ENCODE data around the gene GRIK3.

The GRIK3 gene

GRCh38 chr1:36885540-36886357 lies 148.6 kb downstream of the GRIK3 start:
- Histone ChIP-seq H3K27ac (ENCODE audit: low read depth, low read length) (no peak overlapping the region), H3K4me3 (ENCODE audit: low read depth, low read length) (no peak overlapping the region), H3K4me1 (ENCODE audit: control insufficient read depth, insufficient read depth, low read length, unreplicated experiment) (no peaks in the 10 kb centered on the region), H2AFZ (ENCODE audit: low read length, unreplicated experiment) (no peak overlapping the region), H3K27me3 (ENCODE audit: insufficient read depth, low read length) (no peaks in the 10 kb centered on the region), H3K36me3 (ENCODE audit: insufficient read depth, low read length) (no peaks in the 10 kb centered on the region), H3K79me2 (ENCODE audit: control insufficient read depth, insufficient read depth, low read length, unreplicated experiment) (no peaks in the 10 kb centered on the region)

- Histone ChIP-seq H3K36me3 (ENCODE audit: insufficient read depth, low read length) (no peaks in the 10 kb centered on the region), H3K79me2 (ENCODE audit: control insufficient read depth, insufficient read depth, low read length, unreplicated experiment) (no peaks in the 10 kb centered on the region), H3K4me1 (ENCODE audit: control insufficient read depth, insufficient read depth, low read length, unreplicated experiment) (no peaks in the 10 kb centered on the region), H2AFZ (ENCODE audit: low read length, unreplicated experiment) (no peak overlapping the region), H3K4me3 (ENCODE audit: low read depth, low read length) (no peak overlapping the region), H3K27me3 (ENCODE audit: insufficient read depth, low read length) (no peaks in the 10 kb centered on the region), H3K27ac (ENCODE audit: low read depth, low read length) (no peak overlapping the region)
Measured at GRCh38 chr1:36884801-36885200, 149.5 kb downstream of the GRIK3 start.

DNA sequence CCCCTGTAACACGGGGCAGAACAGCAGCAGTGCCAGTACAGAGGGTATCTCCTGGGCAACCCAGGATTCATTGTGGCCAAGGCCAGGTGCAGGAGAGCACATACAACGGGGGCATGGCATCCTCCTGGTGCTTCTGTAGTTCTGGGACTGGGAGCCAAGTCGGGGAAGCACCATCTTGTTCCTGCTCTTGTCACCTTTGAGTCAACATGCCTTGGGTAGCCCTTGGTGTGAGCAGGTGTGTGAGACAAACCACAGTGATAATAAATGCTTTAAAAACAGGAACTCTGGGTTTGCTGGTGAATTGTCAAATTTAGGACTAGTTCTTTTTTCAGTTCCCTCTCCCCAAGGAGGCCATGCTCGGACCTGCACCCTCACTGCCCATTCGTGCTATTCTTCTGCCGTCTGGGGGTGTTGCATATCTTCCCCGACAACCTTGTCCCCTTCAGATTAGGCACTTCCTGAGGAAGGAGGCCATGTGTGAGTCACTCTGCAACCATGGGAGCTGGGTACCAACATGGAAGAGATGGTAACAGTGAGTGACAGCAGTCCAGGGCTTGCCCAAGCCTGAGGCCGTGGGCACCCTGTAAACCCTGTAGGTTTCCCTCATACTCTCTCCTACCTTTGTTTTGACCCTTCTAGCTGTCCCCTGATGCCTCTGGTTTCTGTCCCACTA lies 150.2 kb downstream of the GRIK3 start:
- H3K4me3 ChIP-seq (ENCODE audit: low read depth, low read length): no peak overlapping the region
- no peak overlapping the region for H3K27ac ChIP-seq (ENCODE audit: low read depth, low read length)
- H3K4me1 ChIP-seq (ENCODE audit: control insufficient read depth, insufficient read depth, low read length, unreplicated experiment): no peaks in the 10 kb centered on the region
- H2AFZ ChIP-seq (ENCODE audit: low read length, unreplicated experiment): no peak overlapping the region
- H3K36me3 ChIP-seq (ENCODE audit: insufficient read depth, low read length): no peaks in the 10 kb centered on the region
- no peaks in the 10 kb centered on the region for H3K79me2 ChIP-seq (ENCODE audit: control insufficient read depth, insufficient read depth, low read length, unreplicated experiment)
- no peaks in the 10 kb centered on the region for H3K27me3 ChIP-seq (ENCODE audit: insufficient read depth, low read length)

GRCh38 chr1:36883315-36883949 lies 150.9 kb downstream of the GRIK3 start:
- Histone ChIP-seq H3K79me2 (ENCODE audit: control insufficient read depth, insufficient read depth, low read length, unreplicated experiment) (no peaks in the 10 kb centered on the region), H2AFZ (ENCODE audit: low read length, unreplicated experiment) (no peak overlapping the region), H3K4me1 (ENCODE audit: control insufficient read depth, insufficient read depth, low read length, unreplicated experiment) (no peaks in the 10 kb centered on the region), H3K27me3 (ENCODE audit: insufficient read depth, low read length) (no peaks in the 10 kb centered on the region), H3K36me3 (ENCODE audit: insufficient read depth, low read length) (no peaks in the 10 kb centered on the region), H3K27ac (ENCODE audit: low read depth, low read length) (no peak overlapping the region), H3K4me3 (ENCODE audit: low read depth, low read length) (no peak overlapping the region)

DNA sequence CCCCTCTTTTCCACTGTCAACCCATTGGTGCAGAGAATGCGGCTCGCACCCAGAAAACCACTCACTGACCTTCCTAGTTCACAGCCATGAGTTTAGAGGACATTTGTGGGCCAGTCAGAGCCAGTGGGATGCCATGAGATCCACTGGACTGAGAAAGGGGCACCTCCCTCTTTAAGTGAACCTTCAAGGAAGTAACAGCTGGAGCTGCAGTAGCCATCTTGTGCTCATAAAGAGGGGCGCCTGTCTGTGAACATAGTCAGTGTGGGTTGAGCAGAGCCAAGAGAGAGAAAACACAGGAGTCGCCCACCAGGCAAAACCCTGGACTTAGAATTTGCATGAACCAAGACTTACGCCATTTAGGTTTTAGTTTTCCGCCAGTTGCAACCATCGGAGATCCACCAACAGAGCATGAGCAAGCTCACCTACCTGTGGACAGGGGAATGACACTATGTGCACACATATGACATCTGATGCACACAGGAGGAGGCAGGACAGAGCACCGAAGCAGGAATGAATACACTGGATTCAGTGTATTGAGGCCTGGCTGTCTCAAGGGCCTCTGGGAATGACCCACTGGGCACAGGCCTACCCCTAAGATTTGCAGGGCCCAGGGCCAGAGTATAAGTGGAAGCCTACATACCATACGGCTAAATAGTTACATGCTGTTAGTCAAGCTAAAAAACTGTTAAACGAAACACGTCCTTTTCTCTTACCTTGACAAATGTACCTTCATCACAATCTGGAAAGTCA lies 151.6 kb downstream of the GRIK3 start:
- H2AFZ ChIP-seq (ENCODE audit: low read length, unreplicated experiment): no peak overlapping the region
- H3K36me3 ChIP-seq (ENCODE audit: insufficient read depth, low read length): no peaks in the 10 kb centered on the region
- no peaks in the 10 kb centered on the region for H3K4me1 ChIP-seq (ENCODE audit: control insufficient read depth, insufficient read depth, low read length, unreplicated experiment)
- no peak overlapping the region for H3K4me3 ChIP-seq (ENCODE audit: low read depth, low read length)
- H3K27ac ChIP-seq (ENCODE audit: low read depth, low read length): no peak overlapping the region
- H3K79me2 ChIP-seq (ENCODE audit: control insufficient read depth, insufficient read depth, low read length, unreplicated experiment): no peaks in the 10 kb centered on the region
- no peaks in the 10 kb centered on the region for H3K27me3 ChIP-seq (ENCODE audit: insufficient read depth, low read length)

GRCh38 chr1:36881541-36881940 lies 152.8 kb downstream of the GRIK3 start:
- Histone ChIP-seq H3K27me3 (ENCODE audit: insufficient read depth, low read length) (no peaks in the 10 kb centered on the region), H2AFZ (ENCODE audit: low read length, unreplicated experiment) (no peak overlapping the region), H3K79me2 (ENCODE audit: control insufficient read depth, insufficient read depth, low read length, unreplicated experiment) (no peaks in the 10 kb centered on the region), H3K36me3 (ENCODE audit: insufficient read depth, low read length) (no peaks in the 10 kb centered on the region), H3K27ac (ENCODE audit: low read depth, low read length) (no peak overlapping the region), H3K4me1 (ENCODE audit: control insufficient read depth, insufficient read depth, low read length, unreplicated experiment) (no peaks in the 10 kb centered on the region), H3K4me3 (ENCODE audit: low read depth, low read length) (no peak overlapping the region)

GRCh38 chr1:36881068-36881405 lies 153.3 kb downstream of the GRIK3 start:
- Histone ChIP-seq H3K27ac (ENCODE audit: low read depth, low read length) (no peak overlapping the region), H3K36me3 (ENCODE audit: insufficient read depth, low read length) (no peaks in the 10 kb centered on the region), H3K79me2 (ENCODE audit: control insufficient read depth, insufficient read depth, low read length, unreplicated experiment) (no peaks in the 10 kb centered on the region), H3K27me3 (ENCODE audit: insufficient read depth, low read length) (no peaks in the 10 kb centered on the region), H3K4me3 (ENCODE audit: low read depth, low read length) (no peak overlapping the region), H2AFZ (ENCODE audit: low read length, unreplicated experiment) (no peak overlapping the region), H3K4me1 (ENCODE audit: control insufficient read depth, insufficient read depth, low read length, unreplicated experiment) (no peaks in the 10 kb centered on the region)

- Histone ChIP-seq H3K27ac (ENCODE audit: low read depth, low read length) (no peak overlapping the region), H3K36me3 (ENCODE audit: insufficient read depth, low read length) (no peaks in the 10 kb centered on the region), H3K27me3 (ENCODE audit: insufficient read depth, low read length) (no peaks in the 10 kb centered on the region), H3K79me2 (ENCODE audit: control insufficient read depth, insufficient read depth, low read length, unreplicated experiment) (no peaks in the 10 kb centered on the region), H3K4me3 (ENCODE audit: low read depth, low read length) (no peak overlapping the region), H3K4me1 (ENCODE audit: control insufficient read depth, insufficient read depth, low read length, unreplicated experiment) (no peaks in the 10 kb centered on the region), H2AFZ (ENCODE audit: low read length, unreplicated experiment) (no peak overlapping the region)
Measured at GRCh38 chr1:36880155-36881067, 153.9 kb downstream of the GRIK3 start.

- Histone ChIP-seq H3K36me3 (ENCODE audit: insufficient read depth, low read length) (no peaks in the 10 kb centered on the region), H3K79me2 (ENCODE audit: control insufficient read depth, insufficient read depth, low read length, unreplicated experiment) (no peaks in the 10 kb centered on the region), H2AFZ (ENCODE audit: low read length, unreplicated experiment) (no peak overlapping the region), H3K4me3 (ENCODE audit: low read depth, low read length) (no peak overlapping the region), H3K27ac (ENCODE audit: low read depth, low read length) (no peak overlapping the region), H3K27me3 (ENCODE audit: insufficient read depth, low read length) (no peaks in the 10 kb centered on the region), H3K4me1 (ENCODE audit: control insufficient read depth, insufficient read depth, low read length, unreplicated experiment) (no peaks in the 10 kb centered on the region)
Measured at GRCh38 chr1:36879613-36880012, 154.7 kb downstream of the GRIK3 start.

DNA sequence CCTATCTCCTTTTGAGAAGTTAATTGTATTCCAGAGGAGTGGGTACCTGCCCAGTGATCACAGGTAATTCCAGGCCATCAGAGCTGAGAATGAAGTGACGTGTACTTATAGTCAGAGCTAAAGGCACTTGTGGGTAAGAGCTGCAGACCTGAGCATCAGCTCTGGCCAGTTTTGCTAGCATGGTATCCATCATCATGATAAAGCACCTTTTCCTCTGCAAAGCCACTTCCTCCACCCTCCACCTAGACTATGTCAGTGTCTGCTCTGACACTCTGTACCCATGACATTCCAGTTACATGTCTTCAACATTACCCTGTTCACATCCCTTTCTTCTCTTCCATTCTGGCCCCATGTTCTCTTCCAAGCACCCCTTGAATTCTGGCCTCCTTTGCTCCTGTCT lies 157.3 kb downstream of the GRIK3 start:
- H3K27ac ChIP-seq (ENCODE audit: low read depth, low read length): no peak overlapping the region
- no peaks in the 10 kb centered on the region for H3K36me3 ChIP-seq (ENCODE audit: insufficient read depth, low read length)
- no peaks in the 10 kb centered on the region for H3K4me1 ChIP-seq (ENCODE audit: control insufficient read depth, insufficient read depth, low read length, unreplicated experiment)

More for the DNA sequence above, 157.3 kb downstream of the GRIK3 start:
- Histone ChIP-seq H3K4me3 (ENCODE audit: low read depth, low read length) (no peak overlapping the region), H3K27me3 (ENCODE audit: insufficient read depth, low read length) (no peaks in the 10 kb centered on the region), H2AFZ (ENCODE audit: low read length, unreplicated experiment) (no peak overlapping the region), H3K79me2 (ENCODE audit: control insufficient read depth, insufficient read depth, low read length, unreplicated experiment) (no peaks in the 10 kb centered on the region)
